Hematopoietic multipotent progenitor cell treated with erythropoietin and hydrocortisone succinate and interleukin-3 and kit ligand, for 4 days (in vitro differentiated cells): ENCODE measurements around the gene H6PD.

ENCODE experiments used
- DNase-seq: peaks from one replicate; pipeline ENCODE4 v3.0.0-alpha.2; 2015

The H6PD gene

GRCh38 chr1:9319789-9320519 is 85.4 kb downstream of the H6PD start:
- no peak for DNase-seq
